HepG2 (cell line): Measurements from ENCODE around the gene LEMD2. TPM values are rescaled to one million over a fixed set of nuclear protein-coding genes. Genes with fewer than 3 reads are reported as not detected.

ENCODE experiments used
- ELF4 ChIP-seq: sonication (generic); formaldehyde crosslinking; IDR thresholded peaks from 2 replicates; pipeline ENCODE4 v1.5.0; 2020; ENCODE audit warnings: missing genetic modification reagents, mild to moderate bottlenecking, moderate library complexity, borderline replicate concordance
- ETV5 ChIP-seq: IDR thresholded peaks from 2 replicates; pipeline ENCODE4 v1.6.1; 2018; ENCODE audit warnings: missing biosample characterization, missing genetic modification reagents, inconsistent platforms, borderline replicate concordance
- ETV6 ChIP-seq: sonication (generic); formaldehyde crosslinking; conservative IDR thresholded peaks from 2 replicates; pipeline ENCODE4 v1.4.0; 2020; ENCODE audit warnings: missing genetic modification reagents
- GABPB1 ChIP-seq: IDR thresholded peaks from 2 replicates; pipeline ENCODE4 v1.6.1; 2016; ENCODE audit warnings: mild to moderate bottlenecking, missing genetic modification reagents, moderate library complexity, missing compliant biosample characterization
- HNRNPK ChIP-seq: fragments of 200-400 bp; formaldehyde crosslinking; IDR thresholded peaks from 2 replicates; pipeline ENCODE4 v1.6.1; 2018; ENCODE audit warnings: low read length, low read depth, moderate library complexity, mild to moderate bottlenecking; ENCODE audit not compliant: poor library complexity, severe bottlenecking
- MAZ ChIP-seq, 2 experiments: sonication (generic) in 1 of 2; formaldehyde crosslinking in 1 of 2; IDR thresholded peaks; 2 replicates each; pipeline versions ENCODE4 v1.5.0 to v1.6.1; 2012 to 2020; ENCODE audit warnings: low read depth in 2 of 2, mild to moderate bottlenecking in 2 of 2, borderline replicate concordance in 1 of 2, improper control_type of control experiment in 1 of 2, low read length in 1 of 2, missing genetic modification reagents in 1 of 2, moderate library complexity in 1 of 2
- MIER3 ChIP-seq: IDR thresholded peaks from 2 replicates; pipeline ENCODE4 v1.6.1; 2016; ENCODE audit warnings: missing compliant biosample characterization, borderline replicate concordance
- POLR2G ChIP-seq: fragments of 200-400 bp; formaldehyde crosslinking; IDR thresholded peaks from 2 replicates; pipeline ENCODE4 v1.6.1; 2018; ENCODE audit warnings: mild to moderate bottlenecking, low read depth, low read length, moderate library complexity
- RBM22 ChIP-seq: fragments of 200-400 bp; formaldehyde crosslinking; optimal IDR thresholded peaks from 2 replicates; pipeline ENCODE3; 2017; ENCODE audit warnings: mild to moderate bottlenecking, low read length, moderate library complexity
- SMAD1 ChIP-seq: sonication (generic); formaldehyde crosslinking; IDR thresholded peaks from 2 replicates; pipeline ENCODE4 v1.4.0; 2020; ENCODE audit warnings: missing genetic modification reagents, low read depth, mild to moderate bottlenecking, borderline replicate concordance
- U2AF1 ChIP-seq: fragments of 200-400 bp; formaldehyde crosslinking; optimal IDR thresholded peaks from 2 replicates; pipeline ENCODE3; 2017; ENCODE audit warnings: mild to moderate bottlenecking, low read depth, low read length
- ZNF10 ChIP-seq: sonication (generic); formaldehyde crosslinking; IDR thresholded peaks from 2 replicates; pipeline ENCODE4 v1.4.0; 2020; ENCODE audit warnings: mild to moderate bottlenecking, low read depth, missing genetic modification reagents, borderline replicate concordance
- ZNF572 ChIP-seq: sonication (generic); formaldehyde crosslinking; IDR thresholded peaks from 2 replicates; pipeline ENCODE4 v1.5.1; 2020; ENCODE audit warnings: mild to moderate bottlenecking, missing genetic modification reagents
- ZNF652 ChIP-seq: IDR thresholded peaks from 2 replicates; pipeline ENCODE4 v1.6.1; 2016; ENCODE audit warnings: low read depth, borderline replicate concordance
- ZNF660 ChIP-seq: sonication (generic); formaldehyde crosslinking; IDR thresholded peaks from 2 replicates; pipeline ENCODE4 v1.5.1; 2020; ENCODE audit warnings: mild to moderate bottlenecking, low read depth, missing genetic modification reagents, borderline replicate concordance
- ZNF816 ChIP-seq: sonication (generic); formaldehyde crosslinking; IDR thresholded peaks from 2 replicates; pipeline ENCODE4 v1.8.0; 2022; ENCODE audit warnings: missing genetic modification reagents, mild to moderate bottlenecking, borderline replicate concordance
- polyA plus RNA-seq, 8 experiments: library from polyadenylated mRNA; depleted of rRNA in 3 of 8; stranded (reverse) in 7 of 8; unstranded in 1 of 8; fragments of >200 nt; fragmentation: Illumina TruSeq in 4 of 8; extraction: Trizol in 4 of 8; gene quantifications; 2 replicates each; pipeline versions ENCODE4 v1.2.1 to v1.2.3, GENCODE V29; 2011 to 2016; ENCODE audit warnings: low read depth in 4 of 8, missing spikeins in 1 of 8, mixed read lengths in 1 of 8; ENCODE audit not compliant: insufficient read depth in 1 of 8
- total RNA-seq, 5 experiments: library from RNA; depleted of rRNA; stranded (reverse); fragments of >200 nt; fragmentation: Illumina TruSeq; extraction: Trizol; gene quantifications; 2 replicates each; pipeline ENCODE4 v1.2.3, GENCODE V29; 2016; ENCODE audit warnings: low read depth in 1 of 5
- TF ChIP-seq, protein P1 (sequence below): IDR thresholded peaks from 2 replicates; pipeline ENCODE4 v1.4.0; 2020; ENCODE audit warnings: mild to moderate bottlenecking, missing genetic modification reagents
- TF ChIP-seq, protein P2 (sequence below): sonication (generic); formaldehyde crosslinking; IDR thresholded peaks from 2 replicates; pipeline ENCODE4 v1.5.1; 2020; ENCODE audit warnings: missing genetic modification reagents, mild to moderate bottlenecking, borderline replicate concordance
- TF ChIP-seq, protein P3 (sequence below): sonication (generic); formaldehyde crosslinking; IDR thresholded peaks from 2 replicates; pipeline ENCODE4 v1.4.0; 2020; ENCODE audit warnings: mild to moderate bottlenecking, missing genetic modification reagents
- TF ChIP-seq, protein P4 (sequence below): sonication (generic); formaldehyde crosslinking; IDR thresholded peaks from 2 replicates; pipeline ENCODE4 v1.9.0; 2021; ENCODE audit warnings: missing genetic modification reagents, mild to moderate bottlenecking, borderline replicate concordance
- TF ChIP-seq, protein P5 (sequence below): sonication (generic); formaldehyde crosslinking; IDR thresholded peaks from 2 replicates; pipeline ENCODE4 v1.9.0; 2022; ENCODE audit warnings: low read depth, missing genetic modification reagents

LEMD2 gene
- total and polyA plus RNA-seq, 2 of the 13 experiments (the other 11 are each of a cell fraction or from before 2014, with no cell fraction given): 45.2 to 62.9 TPM

DNA sequence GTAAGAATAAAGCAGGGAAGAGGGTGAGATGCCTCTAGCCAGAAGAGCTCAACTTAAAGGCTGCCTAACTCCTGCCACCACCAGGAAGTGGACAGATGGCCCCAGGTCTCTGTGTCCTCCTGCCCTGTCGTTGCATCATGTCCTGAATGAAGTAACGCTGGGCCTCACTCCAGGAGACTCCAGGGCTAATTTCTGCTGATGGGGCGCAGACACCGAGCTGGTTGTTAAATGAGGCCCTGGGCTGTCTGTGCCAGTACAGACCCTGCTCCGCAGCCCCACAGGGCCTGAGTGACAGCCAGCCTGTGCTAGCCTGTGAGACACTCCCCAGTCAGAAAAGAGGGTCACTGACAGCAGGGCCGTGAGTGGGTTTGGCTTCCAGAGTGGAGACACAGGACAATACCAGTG, 48.7 kb downstream of the LEMD2 start (continued):
- no peak for TF ChIP-seq ZNF572 (CRISPR knock-in tag)
- TF ChIP-seq ZNF660 (CRISPR knock-in tag): no peak
- TF ChIP-seq MIER3: 0 out of 2 replicates have a peak, but pooled peaks have one; percentile 35
- TF ChIP-seq HNRNPK: no peak
- no peak for TF ChIP-seq ETV6 (CRISPR knock-in tag)
- peak; percentile 84 for TF ChIP-seq ETV5 (CRISPR knock-in tag)
- TF ChIP-seq SMAD1 (CRISPR knock-in tag): no peak
- no peak for TF ChIP-seq MAZ (IDR thresholded peaks at IDR 0.05; ENCODE audit: borderline replicate concordance, low read depth, low read length)
- peak; percentile 52 for TF ChIP-seq MAZ (CRISPR knock-in tag; IDR thresholded peaks at IDR 0.05; ENCODE audit: low read depth)
- TF ChIP-seq RBM22: no peak
- TF ChIP-seq, protein P1, sequence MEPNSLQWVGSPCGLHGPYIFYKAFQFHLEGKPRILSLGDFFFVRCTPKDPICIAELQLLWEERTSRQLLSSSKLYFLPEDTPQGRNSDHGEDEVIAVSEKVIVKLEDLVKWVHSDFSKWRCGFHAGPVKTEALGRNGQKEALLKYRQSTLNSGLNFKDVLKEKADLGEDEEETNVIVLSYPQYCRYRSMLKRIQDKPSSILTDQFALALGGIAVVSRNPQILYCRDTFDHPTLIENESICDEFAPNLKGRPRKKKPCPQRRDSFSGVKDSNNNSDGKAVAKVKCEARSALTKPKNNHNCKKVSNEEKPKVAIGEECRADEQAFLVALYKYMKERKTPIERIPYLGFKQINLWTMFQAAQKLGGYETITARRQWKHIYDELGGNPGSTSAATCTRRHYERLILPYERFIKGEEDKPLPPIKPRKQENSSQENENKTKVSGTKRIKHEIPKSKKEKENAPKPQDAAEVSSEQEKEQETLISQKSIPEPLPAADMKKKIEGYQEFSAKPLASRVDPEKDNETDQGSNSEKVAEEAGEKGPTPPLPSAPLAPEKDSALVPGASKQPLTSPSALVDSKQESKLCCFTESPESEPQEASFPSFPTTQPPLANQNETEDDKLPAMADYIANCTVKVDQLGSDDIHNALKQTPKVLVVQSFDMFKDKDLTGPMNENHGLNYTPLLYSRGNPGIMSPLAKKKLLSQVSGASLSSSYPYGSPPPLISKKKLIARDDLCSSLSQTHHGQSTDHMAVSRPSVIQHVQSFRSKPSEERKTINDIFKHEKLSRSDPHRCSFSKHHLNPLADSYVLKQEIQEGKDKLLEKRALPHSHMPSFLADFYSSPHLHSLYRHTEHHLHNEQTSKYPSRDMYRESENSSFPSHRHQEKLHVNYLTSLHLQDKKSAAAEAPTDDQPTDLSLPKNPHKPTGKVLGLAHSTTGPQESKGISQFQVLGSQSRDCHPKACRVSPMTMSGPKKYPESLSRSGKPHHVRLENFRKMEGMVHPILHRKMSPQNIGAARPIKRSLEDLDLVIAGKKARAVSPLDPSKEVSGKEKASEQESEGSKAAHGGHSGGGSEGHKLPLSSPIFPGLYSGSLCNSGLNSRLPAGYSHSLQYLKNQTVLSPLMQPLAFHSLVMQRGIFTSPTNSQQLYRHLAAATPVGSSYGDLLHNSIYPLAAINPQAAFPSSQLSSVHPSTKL (CRISPR knock-in tag): peak; percentile 55
- TF ChIP-seq, protein P2, sequence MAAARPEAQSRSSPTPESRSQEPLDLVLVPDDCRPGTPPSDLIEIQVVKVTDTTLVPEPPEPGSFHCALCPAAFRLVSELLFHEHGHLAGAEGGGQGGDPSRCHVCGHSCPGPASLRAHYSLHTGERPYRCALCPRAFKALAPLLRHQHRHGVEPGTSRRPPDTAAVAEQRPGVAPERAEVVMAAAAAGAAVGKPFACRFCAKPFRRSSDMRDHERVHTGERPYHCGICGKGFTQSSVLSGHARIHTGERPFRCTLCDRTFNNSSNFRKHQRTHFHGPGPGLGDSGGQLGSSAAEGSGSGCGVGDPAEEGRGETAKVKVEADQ (CRISPR knock-in tag): no peak
- no peak for TF ChIP-seq ZNF10 (CRISPR knock-in tag)
- TF ChIP-seq ELF4 (CRISPR knock-in tag): no peak
- peak; percentile 64 for TF ChIP-seq GABPB1 (CRISPR knock-in tag)
- TF ChIP-seq, protein P3, sequence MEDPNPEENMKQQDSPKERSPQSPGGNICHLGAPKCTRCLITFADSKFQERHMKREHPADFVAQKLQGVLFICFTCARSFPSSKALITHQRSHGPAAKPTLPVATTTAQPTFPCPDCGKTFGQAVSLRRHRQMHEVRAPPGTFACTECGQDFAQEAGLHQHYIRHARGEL: no peak
- no peak for TF ChIP-seq ZNF652 (CRISPR knock-in tag)
- no peak for TF ChIP-seq ZNF816 (CRISPR knock-in tag)
- TF ChIP-seq, protein P4, sequence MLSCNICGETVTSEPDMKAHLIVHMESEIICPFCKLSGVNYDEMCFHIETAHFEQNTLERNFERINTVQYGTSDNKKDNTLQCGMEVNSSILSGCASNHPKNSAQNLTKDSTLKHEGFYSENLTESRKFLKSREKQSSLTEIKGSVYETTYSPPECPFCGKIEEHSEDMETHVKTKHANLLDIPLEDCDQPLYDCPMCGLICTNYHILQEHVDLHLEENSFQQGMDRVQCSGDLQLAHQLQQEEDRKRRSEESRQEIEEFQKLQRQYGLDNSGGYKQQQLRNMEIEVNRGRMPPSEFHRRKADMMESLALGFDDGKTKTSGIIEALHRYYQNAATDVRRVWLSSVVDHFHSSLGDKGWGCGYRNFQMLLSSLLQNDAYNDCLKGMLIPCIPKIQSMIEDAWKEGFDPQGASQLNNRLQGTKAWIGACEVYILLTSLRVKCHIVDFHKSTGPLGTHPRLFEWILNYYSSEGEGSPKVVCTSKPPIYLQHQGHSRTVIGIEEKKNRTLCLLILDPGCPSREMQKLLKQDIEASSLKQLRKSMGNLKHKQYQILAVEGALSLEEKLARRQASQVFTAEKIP (CRISPR knock-in tag): no peak
- TF ChIP-seq, protein P5, sequence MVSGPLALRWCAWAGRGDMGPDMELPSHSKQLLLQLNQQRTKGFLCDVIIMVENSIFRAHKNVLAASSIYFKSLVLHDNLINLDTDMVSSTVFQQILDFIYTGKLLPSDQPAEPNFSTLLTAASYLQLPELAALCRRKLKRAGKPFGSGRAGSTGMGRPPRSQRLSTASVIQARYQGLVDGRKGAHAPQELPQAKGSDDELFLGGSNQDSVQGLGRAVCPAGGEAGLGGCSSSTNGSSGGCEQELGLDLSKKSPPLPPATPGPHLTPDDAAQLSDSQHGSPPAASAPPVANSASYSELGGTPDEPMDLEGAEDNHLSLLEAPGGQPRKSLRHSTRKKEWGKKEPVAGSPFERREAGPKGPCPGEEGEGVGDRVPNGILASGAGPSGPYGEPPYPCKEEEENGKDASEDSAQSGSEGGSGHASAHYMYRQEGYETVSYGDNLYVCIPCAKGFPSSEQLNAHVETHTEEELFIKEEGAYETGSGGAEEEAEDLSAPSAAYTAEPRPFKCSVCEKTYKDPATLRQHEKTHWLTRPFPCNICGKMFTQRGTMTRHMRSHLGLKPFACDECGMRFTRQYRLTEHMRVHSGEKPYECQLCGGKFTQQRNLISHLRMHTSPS (CRISPR knock-in tag): no peak
- 0 out of 2 replicates have a peak, but pooled peaks have one; percentile 45 for TF ChIP-seq POLR2G
- TF ChIP-seq U2AF1: no peak
